Urinary bladder (tissue), 4 donors: ENCODE data around the gene SFMBT1. TPM values are rescaled to one million over a fixed set of nuclear protein-coding genes. Genes with fewer than 3 reads are reported as not detected.

Source experiments
- DNase-seq: peaks from one replicate; pipeline ENCODE4 v3.0.0-alpha.2; 2015; ENCODE audit errors: extremely low spot score
- H3K27ac ChIP-seq: one replicate; pipeline ENCODE4 v1.5.1; 2013; ENCODE audit warnings: low read depth, mild to moderate bottlenecking, moderate library complexity
- H3K36me3 ChIP-seq: one replicate; pipeline ENCODE4 v1.6.1; 2013; ENCODE audit warnings: mild to moderate bottlenecking, moderate library complexity; ENCODE audit not compliant: insufficient read depth
- H3K4me1 ChIP-seq: one replicate; pipeline ENCODE4 v1.6.1; 2013; ENCODE audit warnings: mild to moderate bottlenecking, moderate library complexity; ENCODE audit not compliant: insufficient read depth
- H3K4me3 ChIP-seq: one replicate; pipeline ENCODE4 v1.5.1; 2013; ENCODE audit warnings: low read depth, low read length
- WGBS: extraction: QIAGEN DNeasy Blood & Tissue Kit; methylation state at CpG from one replicate; pipeline ENCODE4 v1.1.7; 2013; 5-methylcytosine and 5-hydroxymethylcytosine counted together
- polyA plus RNA-seq: library from polyadenylated mRNA; stranded (reverse); fragments of 200-250 nt; gene quantifications from one replicate; pipeline ENCODE4 v1.2.3, GENCODE V29; 2013
- total RNA-seq: library from RNA; depleted of rRNA; stranded (reverse); fragments of >200 nt; gene quantifications from one replicate; pipeline ENCODE4 v1.2.3, GENCODE V29; 2014
- donor health status: healthy with polysubstance abuse.
- donor health status: healthy.

SFMBT1 gene
- total and polyA plus RNA-seq, 2 donors = 5.5 to 17.8 TPM

- no peak overlapping the region for H3K27ac ChIP-seq
- no peaks in the 10 kb centered on the region for H3K4me1 ChIP-seq
- no peak overlapping the region for H3K4me3 ChIP-seq
- 80% methylated on average over 5 of the region's 5 CpGs for WGBS
- peaks cover 3% of the 10 kb centered on the region for H3K36me3 ChIP-seq
- no peak for DNase-seq
Observed at GRCh38 chr3:52857864-52858263, 188.0 kb downstream of the SFMBT1 start.

DNA sequence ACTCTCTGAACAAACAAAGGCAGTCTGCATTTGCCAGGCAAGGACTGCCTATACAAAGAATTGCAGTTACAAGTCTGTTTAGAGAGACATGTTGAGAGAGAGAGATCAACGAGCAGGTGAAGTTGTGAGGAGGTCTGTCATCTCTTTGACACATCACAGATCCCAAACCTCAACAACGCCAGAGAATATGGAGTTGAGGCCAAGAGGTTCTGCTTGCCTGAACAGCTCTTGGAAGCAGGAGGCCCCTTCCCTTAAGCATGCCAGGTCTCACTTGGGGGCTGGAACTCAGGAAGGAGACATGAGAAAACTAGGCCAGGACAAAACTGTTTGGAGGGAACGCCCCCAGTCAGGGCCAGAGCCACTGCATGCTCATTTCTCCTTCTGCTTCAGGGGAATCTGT is 188.7 kb downstream of the SFMBT1 start:
- H3K4me1 ChIP-seq = no peaks in the 10 kb centered on the region
- H3K27ac ChIP-seq = no peak overlapping the region
- no peak for DNase-seq
- H3K36me3 ChIP-seq = peaks cover 3% of the 10 kb centered on the region
- WGBS = 58% methylated on average over 3 of the region's 3 CpGs
- no peak overlapping the region for H3K4me3 ChIP-seq

GRCh38 chr3:52856666-52857065 is 189.2 kb downstream of the SFMBT1 start:
- DNase-seq = no peak
- Histone ChIP-seq H3K4me1 (no peaks in the 10 kb centered on the region), H3K27ac (no peak overlapping the region), H3K36me3 (peaks cover 3% of the 10 kb centered on the region), H3K4me3 (no peak overlapping the region)
- WGBS = 86% methylated on average over 5 of the region's 5 CpGs

DNA sequence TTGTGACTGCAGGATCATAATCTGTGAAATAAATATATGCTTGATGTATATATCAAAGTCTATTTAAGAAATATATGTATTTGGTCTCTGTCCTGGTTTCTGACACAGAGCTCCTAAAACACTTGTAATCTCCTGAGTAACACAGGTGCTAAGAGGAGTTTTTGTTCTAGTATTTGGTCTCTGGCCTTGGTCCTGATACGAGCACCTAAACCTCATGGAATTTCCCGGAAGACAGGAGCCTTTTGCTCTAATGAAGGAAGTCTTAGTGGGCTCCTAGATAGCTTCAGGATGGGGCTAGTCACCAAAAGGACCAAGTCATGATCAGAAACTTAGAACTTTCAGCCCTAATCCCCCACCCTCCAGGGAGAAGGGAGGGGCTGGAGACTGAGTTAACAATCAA is 191.9 kb downstream of the SFMBT1 start:
- no peaks in the 10 kb centered on the region for H3K4me1 ChIP-seq
- no peak for DNase-seq
- no peak overlapping the region for H3K4me3 ChIP-seq
- H3K36me3 ChIP-seq = peaks cover 3% of the 10 kb centered on the region
- WGBS = 86% methylated on average over 2 of the region's 2 CpGs
- H3K27ac ChIP-seq = no peak overlapping the region

Other genes starting within 250 kb of the SFMBT1 start
- gene ITIH4, start 215.4 kb downstream of the SFMBT1 start, total RNA-seq = 3.3 TPM
- gene ITIH4, start 215.4 kb downstream of the SFMBT1 start, polyA plus RNA-seq = 5.0 TPM
- 2.9 TPM for gene MUSTN1, start 211.1 kb downstream of the SFMBT1 start, total RNA-seq
- gene MUSTN1, start 211.1 kb downstream of the SFMBT1 start, polyA plus RNA-seq = 44.5 TPM
- 11.8 TPM for gene STIMATE, start 148.5 kb downstream of the SFMBT1 start, total RNA-seq
- gene STIMATE, start 148.5 kb downstream of the SFMBT1 start, polyA plus RNA-seq = 17.6 TPM
- gene RFT1, start 84.4 kb upstream of the SFMBT1 start, total RNA-seq = 14.2 TPM
- gene RFT1, start 84.4 kb upstream of the SFMBT1 start, polyA plus RNA-seq = 11.5 TPM
- 5.2 TPM for gene PRKCD, start 115.1 kb upstream of the SFMBT1 start, total RNA-seq
- 23.8 TPM for gene PRKCD, start 115.1 kb upstream of the SFMBT1 start, polyA plus RNA-seq
- 66.5 TPM for gene TKT, start 209.9 kb upstream of the SFMBT1 start, total RNA-seq
- 449 TPM for gene TKT, start 209.9 kb upstream of the SFMBT1 start, polyA plus RNA-seq